IPS-18a (cell line): Measurements from ENCODE around the gene RBMS3.

Experiments used
- H3K27ac ChIP-seq: one replicate; pipeline ENCODE4 v1.5.1; 2013; ENCODE audit warnings: low read length
- H3K27me3 ChIP-seq: one replicate; pipeline ENCODE4 v1.6.1; 2013; ENCODE audit warnings: mild to moderate bottlenecking, low read length; ENCODE audit not compliant: control insufficient read depth, insufficient read depth
- H3K36me3 ChIP-seq: one replicate; pipeline ENCODE4 v1.6.1; 2013; ENCODE audit warnings: low read depth, low read length; ENCODE audit not compliant: control insufficient read depth
- H3K4me1 ChIP-seq: one replicate; pipeline ENCODE4 v1.6.1; 2013; ENCODE audit warnings: low read depth, low read length; ENCODE audit not compliant: control insufficient read depth
- H3K4me3 ChIP-seq: one replicate; pipeline ENCODE4 v1.5.1; 2013; ENCODE audit warnings: low read length
- H3K9ac ChIP-seq: one replicate; pipeline ENCODE4 v1.6.1; 2013; ENCODE audit warnings: mild to moderate bottlenecking, low read length, moderate library complexity
- H3K9me3 ChIP-seq: one replicate; pipeline ENCODE4 v1.6.1; 2013; ENCODE audit warnings: low read depth, low read length; ENCODE audit not compliant: control insufficient read depth

RBMS3 gene

GRCh38 chr3:29497282-29497681 lies 216.4 kb downstream of the RBMS3 start:
- Histone ChIP-seq H3K4me1 (no peaks in the 10 kb centered on the region), H3K4me3 (no peak overlapping the region), H3K27ac (no peak overlapping the region), H3K36me3 (no peaks in the 10 kb centered on the region), H3K9me3 (no peaks in the 10 kb centered on the region), H3K9ac (no peak overlapping the region), H3K27me3 (no peaks in the 10 kb centered on the region)

- Histone ChIP-seq H3K4me1 (no peaks in the 10 kb centered on the region), H3K9ac (no peak overlapping the region), H3K27ac (no peak overlapping the region), H3K27me3 (no peaks in the 10 kb centered on the region), H3K4me3 (no peak overlapping the region), H3K36me3 (no peaks in the 10 kb centered on the region), H3K9me3 (no peaks in the 10 kb centered on the region)
Observed at GRCh38 chr3:29502771-29503170, 221.9 kb downstream of the RBMS3 start.

- Histone ChIP-seq H3K4me1 (no peaks in the 10 kb centered on the region), H3K36me3 (no peaks in the 10 kb centered on the region)
Observed at GRCh38 chr3:29503314-29503713, 222.4 kb downstream of the RBMS3 start.

DNA sequence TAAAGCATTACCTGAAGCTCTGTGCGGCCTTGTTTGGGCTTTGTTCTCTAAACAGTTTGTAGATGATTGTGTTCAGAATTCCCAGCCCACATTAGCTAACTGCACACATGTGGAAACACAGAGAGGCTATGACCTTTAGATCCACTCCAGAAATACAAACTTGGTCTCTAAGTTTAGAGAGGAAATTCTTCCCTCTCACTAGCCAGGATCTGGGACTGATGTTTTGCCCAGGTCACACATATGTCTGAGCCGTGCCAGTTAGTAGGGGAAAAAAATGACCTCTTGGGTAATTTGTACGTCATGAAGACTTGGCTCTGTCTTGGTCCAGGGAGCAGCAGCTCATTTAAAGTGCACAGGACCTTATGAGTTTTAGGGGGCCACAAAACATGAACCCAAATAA lies 223.1 kb downstream of the RBMS3 start:
- H3K9ac ChIP-seq = no peak overlapping the region
- H3K4me3 ChIP-seq = no peak overlapping the region

More at GRCh38 chr3:29503314-29503713, 222.4 kb downstream of the RBMS3 start:
- Histone ChIP-seq H3K9ac (no peak overlapping the region), H3K27me3 (no peaks in the 10 kb centered on the region), H3K9me3 (no peaks in the 10 kb centered on the region), H3K4me3 (no peak overlapping the region), H3K27ac (no peak overlapping the region)

DNA sequence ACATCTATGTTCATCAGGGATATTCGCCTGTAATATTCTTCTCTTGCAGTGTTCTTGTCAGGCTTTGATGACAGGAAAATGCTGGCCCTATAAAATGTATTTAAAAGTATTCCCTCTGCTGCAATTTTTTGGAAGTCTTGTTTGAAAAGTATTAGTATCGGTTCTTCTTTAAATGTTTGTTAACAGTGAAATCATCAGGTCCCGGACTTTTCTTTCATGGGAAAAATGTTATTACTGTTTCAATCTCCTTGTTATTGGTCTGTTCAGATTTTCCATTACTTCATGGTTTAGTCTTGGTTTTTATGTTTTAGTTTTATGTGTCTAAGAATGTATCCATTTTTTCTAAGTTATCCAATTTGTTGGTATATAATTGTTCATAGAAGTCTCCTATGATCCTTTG lies 225.6 kb downstream of the RBMS3 start:
- Histone ChIP-seq H3K4me3 (no peak overlapping the region), H3K9ac (no peak overlapping the region), H3K4me1 (no peaks in the 10 kb centered on the region), H3K36me3 (no peaks in the 10 kb centered on the region), H3K9me3 (no peaks in the 10 kb centered on the region), H3K27ac (no peak overlapping the region), H3K27me3 (no peaks in the 10 kb centered on the region)

More for the DNA sequence above, 223.1 kb downstream of the RBMS3 start:
- no peaks in the 10 kb centered on the region for H3K4me1 ChIP-seq
- H3K9me3 ChIP-seq = no peaks in the 10 kb centered on the region
- H3K27me3 ChIP-seq = no peaks in the 10 kb centered on the region
- no peak overlapping the region for H3K27ac ChIP-seq
- no peaks in the 10 kb centered on the region for H3K36me3 ChIP-seq

DNA sequence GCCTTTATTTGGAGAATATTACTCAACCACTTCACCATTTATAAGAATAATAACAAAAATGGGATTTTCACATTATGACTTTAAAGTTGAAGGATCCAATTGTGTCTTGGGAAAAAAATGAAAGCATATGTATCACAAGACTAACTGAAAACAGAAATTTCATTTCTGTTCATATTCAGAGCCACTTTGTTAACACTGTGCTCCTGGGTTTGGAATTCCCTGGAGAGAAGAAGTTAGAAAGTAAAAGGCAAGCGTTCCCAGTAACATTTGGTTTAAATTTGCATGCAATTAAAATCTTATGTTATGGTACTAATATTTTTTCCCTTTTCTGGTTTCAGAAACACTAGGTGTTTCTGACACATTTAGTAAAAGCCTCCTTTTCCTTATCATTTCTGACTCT lies 230.8 kb downstream of the RBMS3 start:
- Histone ChIP-seq H3K4me1 (peaks cover 13% of the 10 kb centered on the region), H3K27ac (no peak overlapping the region), H3K9me3 (no peaks in the 10 kb centered on the region), H3K36me3 (no peaks in the 10 kb centered on the region), H3K4me3 (no peak overlapping the region), H3K9ac (no peak overlapping the region), H3K27me3 (no peaks in the 10 kb centered on the region)

DNA sequence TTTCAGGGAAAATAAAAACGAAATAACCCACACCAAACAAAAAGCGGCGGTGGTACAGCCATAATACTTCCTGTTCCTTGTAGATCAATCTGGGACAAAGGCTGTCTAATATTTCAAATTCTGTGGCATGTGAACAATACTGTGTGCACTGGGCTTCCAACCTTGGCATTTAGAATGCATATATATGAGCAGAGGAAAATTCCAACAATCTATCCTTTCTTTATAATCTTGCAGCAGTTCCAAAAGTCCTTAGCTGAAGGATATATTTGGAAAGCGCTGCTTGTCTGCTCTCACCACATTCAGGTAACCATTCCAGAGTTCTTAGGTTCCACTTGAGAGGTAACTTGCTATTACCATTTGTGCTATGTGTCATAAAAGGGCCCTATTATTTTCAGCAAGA lies 231.8 kb downstream of the RBMS3 start:
- Histone ChIP-seq H3K4me1 (peaks cover 13% of the 10 kb centered on the region), H3K27ac (no peak overlapping the region), H3K27me3 (no peaks in the 10 kb centered on the region), H3K9me3 (no peaks in the 10 kb centered on the region), H3K36me3 (no peaks in the 10 kb centered on the region), H3K4me3 (no peak overlapping the region), H3K9ac (no peak overlapping the region)

DNA sequence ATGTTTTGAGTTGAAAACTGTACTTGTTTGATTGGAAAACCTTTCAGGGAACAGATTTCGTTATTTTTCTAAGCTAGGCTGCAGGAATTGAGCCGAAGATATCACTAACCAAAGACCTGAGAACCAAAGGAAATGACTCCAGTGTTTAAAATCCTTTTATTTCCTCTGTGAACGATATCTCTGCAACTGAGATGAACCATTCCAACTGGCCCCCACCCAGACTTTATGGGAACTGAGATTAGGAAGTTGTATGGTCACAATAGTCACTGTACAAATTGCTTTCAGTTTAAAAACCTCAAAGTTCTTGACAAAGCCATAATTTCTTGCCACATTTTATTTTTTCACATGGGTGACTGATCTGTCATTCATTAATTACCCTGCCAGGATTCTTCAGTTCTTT lies 232.4 kb downstream of the RBMS3 start:
- Histone ChIP-seq H3K36me3 (no peaks in the 10 kb centered on the region), H3K4me1 (peaks cover 13% of the 10 kb centered on the region), H3K4me3 (no peak overlapping the region), H3K9me3 (no peaks in the 10 kb centered on the region), H3K9ac (no peak overlapping the region), H3K27ac (no peak overlapping the region), H3K27me3 (no peaks in the 10 kb centered on the region)

GRCh38 chr3:29514170-29514569 lies 233.3 kb downstream of the RBMS3 start:
- Histone ChIP-seq H3K36me3 (no peaks in the 10 kb centered on the region), H3K27ac (no peak overlapping the region), H3K9me3 (no peaks in the 10 kb centered on the region), H3K4me1 (peaks cover 13% of the 10 kb centered on the region), H3K4me3 (no peak overlapping the region), H3K27me3 (no peaks in the 10 kb centered on the region), H3K9ac (no peak overlapping the region)

DNA sequence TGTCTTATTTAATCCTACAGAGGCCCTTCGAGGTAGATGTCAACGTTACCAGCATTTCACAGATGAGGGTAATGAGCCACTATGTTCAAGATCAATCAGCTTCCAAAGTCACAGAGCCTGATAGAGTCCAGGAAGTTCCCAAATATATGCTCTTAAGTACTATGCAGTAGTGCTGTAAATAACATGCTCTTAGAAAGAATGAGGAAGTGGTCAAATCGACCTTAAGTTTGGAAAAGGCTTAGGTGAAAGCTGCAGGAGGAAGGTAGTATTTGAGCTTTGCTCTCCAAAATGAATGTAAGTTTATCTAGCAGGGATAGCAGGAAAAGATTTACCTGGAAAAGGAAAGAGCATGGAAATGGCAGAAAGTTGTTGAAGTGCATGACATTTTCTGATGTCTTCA lies 234.0 kb downstream of the RBMS3 start:
- H3K27me3 ChIP-seq = no peaks in the 10 kb centered on the region
- H3K4me1 ChIP-seq = peaks cover 13% of the 10 kb centered on the region
- no peaks in the 10 kb centered on the region for H3K9me3 ChIP-seq
- no peak overlapping the region for H3K27ac ChIP-seq
- no peak overlapping the region for H3K9ac ChIP-seq
- H3K4me3 ChIP-seq = no peak overlapping the region
- no peaks in the 10 kb centered on the region for H3K36me3 ChIP-seq

GRCh38 chr3:29515451-29515850 lies 234.6 kb downstream of the RBMS3 start:
- no peaks in the 10 kb centered on the region for H3K9me3 ChIP-seq
- H3K4me3 ChIP-seq = no peak overlapping the region
- no peak overlapping the region for H3K9ac ChIP-seq
- H3K4me1 ChIP-seq = peaks cover 13% of the 10 kb centered on the region
- H3K27ac ChIP-seq = no peak overlapping the region
- H3K27me3 ChIP-seq = no peaks in the 10 kb centered on the region
- no peaks in the 10 kb centered on the region for H3K36me3 ChIP-seq

- Histone ChIP-seq H3K36me3 (no peaks in the 10 kb centered on the region), H3K9me3 (no peaks in the 10 kb centered on the region), H3K4me1 (peaks cover 13% of the 10 kb centered on the region), H3K9ac (no peak overlapping the region), H3K27me3 (no peaks in the 10 kb centered on the region), H3K4me3 (no peak overlapping the region), H3K27ac (no peak overlapping the region)
Observed at GRCh38 chr3:29516164-29516563, 235.3 kb downstream of the RBMS3 start.
